ENCODE results near the gene PACRG. TPM values are rescaled to one million over a fixed set of nuclear protein-coding genes. Genes with fewer than 3 reads are reported as not detected.
"Not testable (repeated sequence)": the region's sequence is repeated elsewhere in the genome, so short reads cannot be mapped to it uniquely, and the experiment has no call there.

Gene PACRG
- total RNA-seq, 2 donors from 2014 or later: 13.0 TPM; not detected in 1

- DNase-seq (ENCODE audit: low spot score): no peak
- Histone ChIP-seq H3K27ac (no peak overlapping the region), H3K4me3 (no peak overlapping the region), H3K36me3 (no peaks in the 10 kb centered on the region), H3K4me1 (ENCODE audit: control insufficient read depth in 1 of 2, low read depth in 2 of 2) (no peaks in the 10 kb centered on the region), H3K9me3 (no peaks in the 10 kb centered on the region), H3K27me3 (replicated peaks; ENCODE audit: insufficient read depth) (no peaks in the 10 kb centered on the region)
- ATAC-seq (ENCODE audit: insufficient number of reproducible peaks, low FRiP score, low read depth): no peak
- no peak for TF ChIP-seq CTCF (IDR thresholded peaks at IDR 0.05)
Observed at GRCh38 chr6:163310973-163311383, 583.2 kb downstream of the PACRG start.

DNA sequence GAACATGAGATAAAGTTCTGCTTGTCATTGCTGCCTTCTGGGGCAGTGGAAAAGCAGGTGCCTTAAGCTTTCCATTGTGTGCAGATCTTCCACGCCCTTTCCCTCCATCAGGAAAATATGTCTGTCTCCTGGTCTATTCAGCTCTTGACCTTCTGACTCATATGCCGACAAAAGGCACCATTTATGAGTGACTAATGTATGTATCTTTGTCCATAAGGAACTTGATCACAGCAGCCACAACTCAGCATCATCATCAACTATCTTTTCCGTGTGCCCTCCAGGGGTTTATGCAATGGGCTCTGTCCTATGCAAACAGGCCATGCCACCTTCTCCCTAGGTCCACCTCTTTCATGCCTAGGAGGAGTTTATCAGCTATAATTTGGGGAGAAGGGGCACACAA, 584.1 kb downstream of the PACRG start:
- Histone ChIP-seq H3K27ac (no peak overlapping the region), H3K27me3 (replicated peaks; ENCODE audit: insufficient read depth) (no peaks in the 10 kb centered on the region), H3K4me3 (no peak overlapping the region), H3K4me1 (ENCODE audit: control insufficient read depth in 1 of 2, low read depth in 2 of 2) (no peaks in the 10 kb centered on the region), H3K36me3 (no peaks in the 10 kb centered on the region), H3K9me3 (no peaks in the 10 kb centered on the region)
- ATAC-seq (ENCODE audit: insufficient number of reproducible peaks, low FRiP score, low read depth) (no peak), DNase-seq (ENCODE audit: low spot score) (no peak)
- no peak for TF ChIP-seq CTCF (IDR thresholded peaks at IDR 0.05)

DNA sequence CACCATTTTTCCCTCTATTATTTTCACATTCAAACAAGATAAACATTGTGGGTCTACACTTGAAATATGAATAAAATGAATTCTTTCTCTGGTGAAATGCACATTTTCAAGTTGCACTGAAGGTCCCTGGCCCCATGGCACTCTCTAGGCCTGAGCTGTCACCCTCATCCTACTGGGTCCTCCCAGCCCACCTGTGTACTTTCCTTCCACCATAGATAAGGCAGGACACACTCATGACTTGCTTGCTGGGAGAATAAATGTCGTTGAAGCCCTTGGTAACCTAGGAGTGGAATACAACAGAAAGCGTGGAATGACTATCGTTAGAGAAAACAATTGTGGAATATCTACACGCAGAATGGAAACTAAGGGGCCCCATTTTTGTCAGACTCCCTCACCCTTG, 585.8 kb downstream of the PACRG start:
- H3K27ac ChIP-seq: no peak overlapping the region
- H3K9me3 ChIP-seq: no peaks in the 10 kb centered on the region
- no peak for DNase-seq (ENCODE audit: low spot score)
- no peak for ATAC-seq (ENCODE audit: insufficient number of reproducible peaks, low FRiP score, low read depth)
- no peak for TF ChIP-seq CTCF (IDR thresholded peaks at IDR 0.05)
- no peaks in the 10 kb centered on the region for H3K36me3 ChIP-seq
- no peaks in the 10 kb centered on the region for H3K4me1 ChIP-seq (ENCODE audit: control insufficient read depth in 1 of 2, low read depth in 2 of 2)
- H3K4me3 ChIP-seq: no peak overlapping the region
- no peaks in the 10 kb centered on the region for H3K27me3 ChIP-seq (replicated peaks; ENCODE audit: insufficient read depth)

GRCh38 chr6:163313981-163314380, 586.2 kb downstream of the PACRG start:
- no peak overlapping the region for H3K27ac ChIP-seq
- ATAC-seq (ENCODE audit: insufficient number of reproducible peaks, low FRiP score, low read depth): no peak
- H3K36me3 ChIP-seq: no peaks in the 10 kb centered on the region

GRCh38 chr6:163314791-163315470, 587.2 kb downstream of the PACRG start:
- DNase-seq (ENCODE audit: low spot score) (no peak), ATAC-seq (ENCODE audit: insufficient number of reproducible peaks, low FRiP score, low read depth) (no peak)
- Histone ChIP-seq H3K4me3 (no peak overlapping the region), H3K9me3 (no peaks in the 10 kb centered on the region), H3K27me3 (replicated peaks; ENCODE audit: insufficient read depth) (no peaks in the 10 kb centered on the region), H3K27ac (no peak overlapping the region), H3K4me1 (ENCODE audit: control insufficient read depth in 1 of 2, low read depth in 2 of 2) (no peaks in the 10 kb centered on the region), H3K36me3 (no peaks in the 10 kb centered on the region)
- no peak for TF ChIP-seq CTCF (IDR thresholded peaks at IDR 0.05)

More at GRCh38 chr6:163313981-163314380, 586.2 kb downstream of the PACRG start:
- Histone ChIP-seq H3K4me3 (no peak overlapping the region), H3K4me1 (ENCODE audit: control insufficient read depth in 1 of 2, low read depth in 2 of 2) (no peaks in the 10 kb centered on the region), H3K27me3 (replicated peaks; ENCODE audit: insufficient read depth) (no peaks in the 10 kb centered on the region), H3K9me3 (no peaks in the 10 kb centered on the region)
- no peak for DNase-seq (ENCODE audit: low spot score)
- no peak for TF ChIP-seq CTCF (IDR thresholded peaks at IDR 0.05)

GRCh38 chr6:163316866-163317495, 589.2 kb downstream of the PACRG start:
- not testable (repeated sequence) for H3K27me3 ChIP-seq (replicated peaks; ENCODE audit: insufficient read depth); H3K36me3 ChIP-seq; H3K27ac ChIP-seq; H3K4me3 ChIP-seq; ATAC-seq (ENCODE audit: insufficient number of reproducible peaks, low FRiP score, low read depth); H3K9me3 ChIP-seq; DNase-seq (ENCODE audit: low spot score)
- H3K4me1 ChIP-seq (ENCODE audit: control insufficient read depth in 1 of 2, low read depth in 2 of 2): peaks cover 5 to 12% of the 10 kb centered on the region in 2 donors

Data from thoracic aorta (tissue), 2 donors.